Endothelial cell of umbilical vein (primary cell): ENCODE measurements around the gene CAMK2G. TPM values are rescaled to one million over a fixed set of nuclear protein-coding genes. Genes with fewer than 3 reads are reported as not detected.

Source experiments
- BruUV-seq: library from RNA; stranded (reverse); fragments of 400-500 nt; replicated peaks from 2 replicates; lab custom pipeline; 2021; lab: Mats Ljungman, UMichigan
- CTCF ChIA-PET: fragments of 300-600, 350-600 bp; sonication (Branson Sonifier 250); formaldehyde crosslinking; loops from one replicate; lab custom pipeline; 2021; ENCODE audit warnings: antibody characterized with exemption, inconsistent platforms; lab: Charles Lee
- POLR2A ChIA-PET: fragments of 300-600, 350-600 bp; sonication (Branson Sonifier 250); formaldehyde crosslinking; loops from one replicate; lab custom pipeline; 2021; ENCODE audit warnings: antibody characterized with exemption, inconsistent platforms; lab: Charles Lee
- DNase-seq: peaks from one replicate; pipeline ENCODE4 v3.0.0-alpha.2; 2011; ENCODE audit warnings: low read depth, low spot score
- FAIRE-seq: peaks from 2 replicates; lab custom pipeline; 2011; peaks lifted over from hg19 to GRCh38; lab: Jason Lieb, UNC
- H2AFZ ChIP-seq: 2 replicates; pipeline ENCODE4 v1.6.0; 2012; ENCODE audit warnings: low read depth, low read length, control low read depth, inconsistent platforms
- H3K27ac ChIP-seq: 2 replicates; pipeline ENCODE4 v1.5.1; 2011; ENCODE audit warnings: low read depth, mild to moderate bottlenecking, control low read depth, low read length, moderate library complexity; ENCODE audit not compliant: insufficient read depth
- H3K27me3 ChIP-seq, 2 experiments: 2 replicates each; pipeline versions ENCODE4 v1.6.0 to v1.6.1; 2011; ENCODE audit warnings: low read length in 2 of 2, mixed read lengths in 1 of 2; ENCODE audit not compliant: control insufficient read depth in 2 of 2, insufficient read depth in 2 of 2
- H3K36me3 ChIP-seq, 2 experiments: 2 replicates in 1 of 2; 3 replicates in 1 of 2; pipeline ENCODE4 v1.5.1; 2011; ENCODE audit warnings: low read length in 2 of 2, mild to moderate bottlenecking in 1 of 2, moderate library complexity in 1 of 2; ENCODE audit not compliant: control insufficient read depth in 2 of 2, insufficient read depth in 2 of 2; ENCODE audit errors: extremely low read depth in 1 of 2
- H3K4me1 ChIP-seq: 3 replicates; pipeline ENCODE4 v1.5.1; 2011; ENCODE audit warnings: mild to moderate bottlenecking, low read length; ENCODE audit not compliant: control insufficient read depth, insufficient read depth; ENCODE audit errors: extremely low read depth
- H3K4me2 ChIP-seq: 2 replicates; pipeline ENCODE4 v1.6.1; 2011; ENCODE audit warnings: low read length, control low read depth, mixed read lengths; ENCODE audit not compliant: insufficient read depth
- H3K4me3 ChIP-seq, 3 experiments: fragments of 200-600 bp in 1 of 3; sonication (generic), shearing (Covaris generic) in 1 of 3; replicated peaks in 1 of 3; 2 replicates each; pipeline ENCODE4 v1.5.1; 2011 to 2016; ENCODE audit warnings: control low read depth in 3 of 3, low read length in 3 of 3, mild to moderate bottlenecking in 2 of 3, inconsistent platforms in 1 of 3, low read depth in 1 of 3, moderate library complexity in 1 of 3; ENCODE audit not compliant: insufficient read depth in 1 of 3
- H3K79me2 ChIP-seq: 2 replicates; pipeline ENCODE4 v1.6.0; 2012; ENCODE audit warnings: low read length, inconsistent platforms; ENCODE audit not compliant: control insufficient read depth, insufficient read depth
- H3K9ac ChIP-seq: replicated peaks from 2 replicates; pipeline ENCODE3; 2011; ENCODE audit warnings: low read length, control low read depth; ENCODE audit not compliant: insufficient read depth; ENCODE audit errors: extremely low read depth
- H3K9me1 ChIP-seq: replicated peaks from 3 replicates; pipeline ENCODE4 v1.6.0; 2011; ENCODE audit warnings: mild to moderate bottlenecking, low read length; ENCODE audit not compliant: control insufficient read depth, insufficient read depth; ENCODE audit errors: extremely low read depth
- H3K9me3 ChIP-seq: replicated peaks from 2 replicates; pipeline ENCODE4 v1.5.1; 2012; ENCODE audit warnings: low read length, inconsistent platforms; ENCODE audit not compliant: control insufficient read depth, insufficient read depth
- H4K20me1 ChIP-seq: replicated peaks from 2 replicates; pipeline ENCODE3; 2011; ENCODE audit warnings: mild to moderate bottlenecking, low read length; ENCODE audit not compliant: control insufficient read depth, insufficient read depth; ENCODE audit errors: extremely low read depth
- CTCF ChIP-seq, 2 donors: IDR thresholded peaks; 1 replicate in 1 of 2; 2 replicates in 1 of 2; pipeline ENCODE4 v1.5.1; 2011; ENCODE audit warnings: low read length in 2 of 2, mild to moderate bottlenecking in 2 of 2, moderate library complexity in 2 of 2, control low read depth in 1 of 2, inconsistent platforms in 1 of 2, low read depth in 1 of 2; ENCODE audit not compliant: insufficient read depth in 1 of 2; ENCODE audit errors: extremely low read depth in 1 of 2
- EZH2 ChIP-seq: IDR thresholded peaks from 2 replicates; pipeline ENCODE4 v1.6.1; 2012; ENCODE audit warnings: borderline replicate concordance, low read depth, mild to moderate bottlenecking, moderate library complexity, low read length, inconsistent platforms; ENCODE audit not compliant: severe bottlenecking
- FOS ChIP-seq: IDR thresholded peaks from 2 replicates; pipeline ENCODE4 v1.6.1; 2011; ENCODE audit warnings: mild to moderate bottlenecking, low read length, moderate library complexity, borderline replicate concordance; ENCODE audit not compliant: insufficient read depth
- GATA2 ChIP-seq: IDR thresholded peaks from 2 replicates; pipeline ENCODE4 v1.7.0; 2011; ENCODE audit warnings: low read depth, mild to moderate bottlenecking, moderate library complexity, mixed read lengths, low read length; ENCODE audit not compliant: insufficient read length, insufficient read depth
- JUN ChIP-seq: IDR thresholded peaks from 2 replicates; pipeline ENCODE4 v1.6.1; 2011; ENCODE audit warnings: borderline replicate concordance, low read depth; ENCODE audit not compliant: insufficient read length, insufficient read depth
- MAX ChIP-seq: IDR thresholded peaks from 2 replicates; pipeline ENCODE4 v1.6.1; 2011; ENCODE audit not compliant: insufficient read depth, insufficient read length
- MYC ChIP-seq: IDR thresholded peaks from one replicate; pipeline ENCODE4 v1.6.1; 2011; ENCODE audit warnings: mild to moderate bottlenecking, low read depth, low read length
- POLR2A ChIP-seq: IDR thresholded peaks from 2 replicates; pipeline ENCODE4 v1.6.1; 2012; ENCODE audit warnings: low read depth, mild to moderate bottlenecking, control low read depth, low read length
- POLR2AphosphoS5 ChIP-seq: IDR thresholded peaks from 2 replicates; pipeline ENCODE4 v1.6.1; 2012; ENCODE audit warnings: low read depth, mild to moderate bottlenecking, control low read depth, low read length, moderate library complexity; ENCODE audit not compliant: insufficient read depth
- dilution Hi-C: fragments of 300-500 bp; cut with MboI; formaldehyde crosslinking; loops from one replicate; pipeline ENCODE4 v1.15.0; 2019; ENCODE audit warnings: low sequenced_read_pairs; ENCODE audit not compliant: extremely low pct_ligation_motif_present
- intact Hi-C: fragments of 100-400 bp; cut with micrococcal nuclease; formaldehyde crosslinking; loops from one replicate; pipeline ENCODE4 v1.10.0; 2022
- polyA plus RNA-seq, 4 experiments: library from polyadenylated mRNA; depleted of rRNA in 3 of 4; stranded (reverse) in 3 of 4; unstranded in 1 of 4; fragments of >200 nt; gene quantifications; 2 replicates each; pipeline versions ENCODE4 v1.2.1 to v1.2.3, GENCODE V29; 2011 to 2012; ENCODE audit warnings: missing spikeins in 1 of 4
- total RNA-seq: library from RNA; stranded (reverse); gene quantifications from 2 replicates; pipeline ENCODE4 v1.2.3, GENCODE V29; 2021

The CAMK2G gene
- total and polyA plus RNA-seq, 2 donors (not counting 3 experiments of a cell fraction or from before 2014, with no cell fraction given) = 27.2 to 33.6 TPM

- Histone ChIP-seq H3K4me3 (no peak overlapping the region), H3K4me2 (no peak overlapping the region), H3K4me1 (peaks cover 2% of the 10 kb centered on the region), H3K9me3 (no peaks in the 10 kb centered on the region), H3K36me3 (peaks cover 6 to 10% of the 10 kb centered on the region in 2 experiments), H2AFZ (no peak overlapping the region), H3K27ac (no peak overlapping the region), H4K20me1 (no peaks in the 10 kb centered on the region), H3K79me2 (no peaks in the 10 kb centered on the region), H3K9ac (no peak overlapping the region), H3K9me1 (no peaks in the 10 kb centered on the region), H3K27me3 (no peaks in the 10 kb centered on the region)
- intact Hi-C loops (no loop called here), dilution Hi-C loops (no loop called here)
- FAIRE-seq = no peak
- CTCF ChIA-PET = interaction anchor here (0.9 to 8.3 kb wide), 5 partner anchors 18 to 165 kb away, joined by 3 to 43 read pairs (median 4); no protein-coding TSS in a partner anchor
- TF ChIP-seq EZH2 (no peak), MAX (no peak), JUN (no peak), POLR2AphosphoS5 (no peak), CTCF (IDR thresholded peaks at IDR 0.05; ENCODE audit: extremely low read depth in 1 of 2, insufficient read depth in 1 of 2, low read depth in 1 of 2, low read length in 2 of 2) (no peak), GATA2 (no peak), POLR2A (no peak), FOS (no peak), MYC (no peak)
- no peak for DNase-seq
- POLR2A ChIA-PET = no interaction called here
- BruUV-seq = no TSS peak
Measured at GRCh38 chr10:73916761-73917470, 42.6 kb upstream of the CAMK2G start.
